Panc1 (cell line): ENCODE measurements around the gene AP4E1. TPM values are rescaled to one million over a fixed set of nuclear protein-coding genes. Genes with fewer than 3 reads are reported as not detected.

Experiments
- ATAC-seq: fragments of 200-7000 bp; cut with Tn5 transposase; 2 replicates; pipeline ENCODE4 v1.9.1; 2020; ENCODE audit warnings: mild to moderate bottlenecking, moderate library complexity
- BruUV-seq: library from RNA; stranded (reverse); fragments of 400-500 nt; replicated peaks from 2 replicates; lab custom pipeline; 2021; lab: Mats Ljungman, UMichigan
- CTCF ChIA-PET: fragments of 300-600 bp; sonication (Branson Sonifier 250); formaldehyde crosslinking; loops from one replicate; lab custom pipeline; 2022; ENCODE audit warnings: antibody characterized with exemption; lab: Charles Lee
- POLR2A ChIA-PET: fragments of 300-600 bp; sonication (Branson Sonifier 250); formaldehyde crosslinking; loops from one replicate; lab custom pipeline; 2022; ENCODE audit warnings: antibody characterized with exemption; lab: Charles Lee
- DNase-seq: peaks from one replicate; pipeline ENCODE4 v3.0.0-alpha.2; 2010; ENCODE audit warnings: low read depth, low spot score
- H3K27ac ChIP-seq: 2 replicates; pipeline ENCODE4 v1.5.1; 2011; ENCODE audit warnings: mild to moderate bottlenecking, low read length, inconsistent platforms
- H3K27me3 ChIP-seq: fragments of 200-500 bp; sonication (Bioruptor generic); 2 replicates; pipeline ENCODE4 v1.6.0; 2014; ENCODE audit warnings: low read length, inconsistent platforms; ENCODE audit not compliant: control insufficient read depth, insufficient read depth
- H3K36me3 ChIP-seq: fragments of 200-500 bp; sonication (Bioruptor generic); 2 replicates; pipeline ENCODE4 v1.5.1; 2014; ENCODE audit warnings: inconsistent platforms, mild to moderate bottlenecking, low read length, moderate library complexity; ENCODE audit not compliant: control insufficient read depth, insufficient read depth
- H3K4me1 ChIP-seq: 2 replicates; pipeline ENCODE4 v1.5.1; 2011; ENCODE audit warnings: inconsistent platforms, mild to moderate bottlenecking, low read length, moderate library complexity; ENCODE audit not compliant: control insufficient read depth, insufficient read depth
- H3K4me3 ChIP-seq, 2 experiments: 2 replicates each; pipeline ENCODE4 v1.5.1; 2011 to 2012; ENCODE audit warnings: low read depth in 2 of 2, low read length in 2 of 2, mild to moderate bottlenecking in 2 of 2, inconsistent platforms in 1 of 2, moderate library complexity in 1 of 2
- H3K9me3 ChIP-seq: fragments of 200-500 bp; sonication (Bioruptor generic); 2 replicates; pipeline ENCODE4 v1.5.1; 2014; ENCODE audit warnings: low read depth, mild to moderate bottlenecking, inconsistent platforms, low read length, moderate library complexity; ENCODE audit not compliant: control insufficient read depth, insufficient read depth
- POLR2AphosphoS5 ChIP-seq: IDR thresholded peaks from 2 replicates; pipeline ENCODE4 v1.6.1; 2012; ENCODE audit warnings: mild to moderate bottlenecking, low read depth, low read length, moderate library complexity
- SIN3A ChIP-seq: IDR thresholded peaks from 2 replicates; pipeline ENCODE4 v1.6.1; 2012; ENCODE audit warnings: low read depth, mild to moderate bottlenecking, low read length, moderate library complexity, borderline replicate concordance; ENCODE audit not compliant: insufficient read depth
- TCF7L2 ChIP-seq: IDR thresholded peaks from 2 replicates; pipeline ENCODE4 v1.6.1; 2011; ENCODE audit warnings: mild to moderate bottlenecking, low read depth, low read length, inconsistent platforms
- in situ Hi-C: cut with HindIII; loops from 2 replicates; pipeline ENCODE4 v1.10.0; 2016; ENCODE audit warnings: low sequenced_read_pairs, low pct_unique_long_range_greater_than_20kb
- intact Hi-C: fragments of 100-400 bp; cut with micrococcal nuclease; formaldehyde crosslinking; loops from one replicate; pipeline ENCODE4 v1.10.0; 2022; ENCODE audit not compliant: unreplicated experiment
- total RNA-seq: library from RNA; stranded (reverse); gene quantifications from one replicate; pipeline ENCODE4 v1.2.1, GENCODE V29; 2021; ENCODE audit not compliant: unreplicated experiment
- TF ChIP-seq, protein P1 (sequence below): fragments of 450-650 bp; IDR thresholded peaks from 2 replicates; pipeline ENCODE4 v1.5.1; 2017; ENCODE audit warnings: mild to moderate bottlenecking
- TF ChIP-seq, protein P2 (sequence below), 2 experiments: IDR thresholded peaks; 2 replicates each; pipeline ENCODE4 v1.6.1; 2011 to 2012; ENCODE audit warnings: low read depth in 2 of 2, control low read depth in 1 of 2, low read length in 1 of 2, mild to moderate bottlenecking in 1 of 2, moderate library complexity in 1 of 2; ENCODE audit not compliant: insufficient read depth in 1 of 2

The AP4E1 gene
- total RNA-seq, 1 experiment from 2014 or later: 13.6 TPM

DNA sequence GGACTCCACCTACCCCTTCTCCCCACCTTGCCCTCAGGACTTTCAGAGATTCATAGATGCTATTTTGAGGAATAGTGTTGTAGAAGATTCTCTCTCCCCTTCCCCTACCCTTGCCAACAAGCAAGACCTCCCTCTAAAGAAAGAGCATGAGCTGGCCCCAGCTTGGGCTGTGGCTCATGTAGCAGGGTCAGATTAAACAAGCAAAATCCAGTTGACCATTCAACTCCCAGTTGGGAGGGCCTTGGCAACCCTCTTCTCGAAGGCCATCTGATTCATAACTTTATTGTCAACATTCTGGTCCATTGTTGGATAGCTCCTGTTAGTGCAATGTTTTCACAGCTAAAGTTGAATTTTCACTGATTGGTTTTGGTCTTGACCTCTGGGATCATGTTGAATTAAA is 145.1 kb downstream of the AP4E1 start:
- ChIA-PET POLR2A (no interaction called here), CTCF (no interaction called here)
- Histone ChIP-seq H3K27me3 (no peaks in the 10 kb centered on the region), H3K9me3 (no peaks in the 10 kb centered on the region), H3K36me3 (no peaks in the 10 kb centered on the region), H3K4me1 (no peaks in the 10 kb centered on the region), H3K27ac (no peak overlapping the region), H3K4me3 (no peak overlapping the region)
- DNase-seq (no peak), ATAC-seq (no peak)
- no TSS peak for BruUV-seq
- in situ Hi-C loops: no loop called here
- TF ChIP-seq SIN3A (no peak), POLR2AphosphoS5 (no peak), TCF7L2 (no peak)
- TF ChIP-seq, protein P1, sequence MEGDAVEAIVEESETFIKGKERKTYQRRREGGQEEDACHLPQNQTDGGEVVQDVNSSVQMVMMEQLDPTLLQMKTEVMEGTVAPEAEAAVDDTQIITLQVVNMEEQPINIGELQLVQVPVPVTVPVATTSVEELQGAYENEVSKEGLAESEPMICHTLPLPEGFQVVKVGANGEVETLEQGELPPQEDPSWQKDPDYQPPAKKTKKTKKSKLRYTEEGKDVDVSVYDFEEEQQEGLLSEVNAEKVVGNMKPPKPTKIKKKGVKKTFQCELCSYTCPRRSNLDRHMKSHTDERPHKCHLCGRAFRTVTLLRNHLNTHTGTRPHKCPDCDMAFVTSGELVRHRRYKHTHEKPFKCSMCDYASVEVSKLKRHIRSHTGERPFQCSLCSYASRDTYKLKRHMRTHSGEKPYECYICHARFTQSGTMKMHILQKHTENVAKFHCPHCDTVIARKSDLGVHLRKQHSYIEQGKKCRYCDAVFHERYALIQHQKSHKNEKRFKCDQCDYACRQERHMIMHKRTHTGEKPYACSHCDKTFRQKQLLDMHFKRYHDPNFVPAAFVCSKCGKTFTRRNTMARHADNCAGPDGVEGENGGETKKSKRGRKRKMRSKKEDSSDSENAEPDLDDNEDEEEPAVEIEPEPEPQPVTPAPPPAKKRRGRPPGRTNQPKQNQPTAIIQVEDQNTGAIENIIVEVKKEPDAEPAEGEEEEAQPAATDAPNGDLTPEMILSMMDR: no peak
- TF ChIP-seq, protein P2, sequence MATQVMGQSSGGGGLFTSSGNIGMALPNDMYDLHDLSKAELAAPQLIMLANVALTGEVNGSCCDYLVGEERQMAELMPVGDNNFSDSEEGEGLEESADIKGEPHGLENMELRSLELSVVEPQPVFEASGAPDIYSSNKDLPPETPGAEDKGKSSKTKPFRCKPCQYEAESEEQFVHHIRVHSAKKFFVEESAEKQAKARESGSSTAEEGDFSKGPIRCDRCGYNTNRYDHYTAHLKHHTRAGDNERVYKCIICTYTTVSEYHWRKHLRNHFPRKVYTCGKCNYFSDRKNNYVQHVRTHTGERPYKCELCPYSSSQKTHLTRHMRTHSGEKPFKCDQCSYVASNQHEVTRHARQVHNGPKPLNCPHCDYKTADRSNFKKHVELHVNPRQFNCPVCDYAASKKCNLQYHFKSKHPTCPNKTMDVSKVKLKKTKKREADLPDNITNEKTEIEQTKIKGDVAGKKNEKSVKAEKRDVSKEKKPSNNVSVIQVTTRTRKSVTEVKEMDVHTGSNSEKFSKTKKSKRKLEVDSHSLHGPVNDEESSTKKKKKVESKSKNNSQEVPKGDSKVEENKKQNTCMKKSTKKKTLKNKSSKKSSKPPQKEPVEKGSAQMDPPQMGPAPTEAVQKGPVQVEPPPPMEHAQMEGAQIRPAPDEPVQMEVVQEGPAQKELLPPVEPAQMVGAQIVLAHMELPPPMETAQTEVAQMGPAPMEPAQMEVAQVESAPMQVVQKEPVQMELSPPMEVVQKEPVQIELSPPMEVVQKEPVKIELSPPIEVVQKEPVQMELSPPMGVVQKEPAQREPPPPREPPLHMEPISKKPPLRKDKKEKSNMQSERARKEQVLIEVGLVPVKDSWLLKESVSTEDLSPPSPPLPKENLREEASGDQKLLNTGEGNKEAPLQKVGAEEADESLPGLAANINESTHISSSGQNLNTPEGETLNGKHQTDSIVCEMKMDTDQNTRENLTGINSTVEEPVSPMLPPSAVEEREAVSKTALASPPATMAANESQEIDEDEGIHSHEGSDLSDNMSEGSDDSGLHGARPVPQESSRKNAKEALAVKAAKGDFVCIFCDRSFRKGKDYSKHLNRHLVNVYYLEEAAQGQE (IDR thresholded peaks at IDR 0.05; ENCODE audit: insufficient read depth in 1 of 2, low read depth in 2 of 2, low read length in 1 of 2): no peak
- intact Hi-C loops: no loop called here

DNA sequence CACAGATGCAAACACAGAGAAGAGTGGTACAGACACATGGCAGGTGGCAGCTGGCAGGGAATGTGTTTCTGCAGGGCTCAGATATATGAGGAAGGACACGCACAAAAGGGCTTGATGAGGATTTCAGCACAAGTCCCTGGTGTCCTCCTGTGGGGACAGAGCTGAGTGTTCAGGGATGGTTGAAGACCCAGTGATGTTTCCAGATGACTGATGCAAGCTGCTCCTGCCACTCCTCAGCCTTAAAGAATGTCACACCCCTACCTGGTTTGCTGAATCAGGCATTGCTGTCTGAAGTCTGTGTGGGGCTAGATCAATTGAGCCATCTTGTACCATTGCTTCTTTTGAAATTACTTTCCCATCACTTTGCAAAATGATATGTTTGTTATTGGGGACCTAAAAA is 146.1 kb downstream of the AP4E1 start:
- ATAC-seq (no peak), DNase-seq (no peak)
- no peak for TF ChIP-seq POLR2AphosphoS5
- TF ChIP-seq, protein P2 (IDR thresholded peaks at IDR 0.05; ENCODE audit: insufficient read depth in 1 of 2, low read depth in 2 of 2, low read length in 1 of 2): no peak
- TF ChIP-seq, protein P1: no peak
- TF ChIP-seq SIN3A: no peak
- TF ChIP-seq TCF7L2: no peak
- intact Hi-C loops (no loop called here), in situ Hi-C loops (no loop called here)
- no TSS peak for BruUV-seq
- no peak overlapping the region for H3K4me3 ChIP-seq
- no peaks in the 10 kb centered on the region for H3K9me3 ChIP-seq
- CTCF ChIA-PET: no interaction called here
- POLR2A ChIA-PET: no interaction called here
- H3K27me3 ChIP-seq: no peaks in the 10 kb centered on the region
- H3K4me1 ChIP-seq: no peaks in the 10 kb centered on the region
- H3K27ac ChIP-seq: no peak overlapping the region
- no peaks in the 10 kb centered on the region for H3K36me3 ChIP-seq

Other genes starting within 250 kb of the AP4E1 start
- 44.9 TPM for gene TRPM7, start 221.9 kb upstream of the AP4E1 start, total RNA-seq
- gene SPPL2A, start 143.0 kb upstream of the AP4E1 start, total RNA-seq: 154 TPM
- gene TNFAIP8L3, start 186.2 kb downstream of the AP4E1 start, total RNA-seq: 1.0 TPM